Testis (tissue), 2 donors: Measurements from ENCODE around the gene FBH1.
A peak's percentile ranks its signal among the peaks of the same experiment; 100 is the strongest.

ENCODE experiments used
- CTCF ChIP-seq, 3 experiments: fragments of 450-650 bp in 2 of 3; fragments of 200-600 bp in 1 of 3; sonication (generic) in 1 of 3; IDR thresholded peaks; one replicate each; pipeline ENCODE4 v1.5.1; 2016 to 2019; ENCODE audit warnings: antibody characterized with exemption in 3 of 3, mild to moderate bottlenecking in 2 of 3, moderate library complexity in 1 of 3
- POLR2A ChIP-seq: fragments of 450-650 bp; IDR thresholded peaks from one replicate; pipeline ENCODE4 v1.6.1; 2017; ENCODE audit warnings: antibody characterized with exemption, mild to moderate bottlenecking, moderate library complexity

GRCh38 chr10:5949009-5949759 lies 59.1 kb downstream of the FBH1 start:
- TF ChIP-seq CTCF (IDR thresholded peaks at IDR 0.05) (peak in 2 of 3 experiments; percentile 8 to 30), POLR2A (no peak)
